OCI-LY1 (cell line): ENCODE data around the gene HMG20B.

Experiments
- EZH2 ChIP-seq: fragments of 200-600 bp; sonication (generic), shearing (Covaris generic); IDR thresholded peaks from 2 replicates; pipeline ENCODE4 v1.8.0; 2017; ENCODE audit warnings: borderline replicate concordance, mixed run types, mild to moderate bottlenecking, antibody characterized with exemption, low read length, moderate library complexity, mixed read lengths
- TF ChIP-seq, protein P1 (sequence below): fragments of 200-600 bp; sonication (generic), shearing (Covaris generic); IDR thresholded peaks from 2 replicates; pipeline ENCODE4 v1.5.1; 2017; ENCODE audit warnings: mild to moderate bottlenecking, antibody characterized with exemption, low read length, moderate library complexity, mixed read lengths

DNA sequence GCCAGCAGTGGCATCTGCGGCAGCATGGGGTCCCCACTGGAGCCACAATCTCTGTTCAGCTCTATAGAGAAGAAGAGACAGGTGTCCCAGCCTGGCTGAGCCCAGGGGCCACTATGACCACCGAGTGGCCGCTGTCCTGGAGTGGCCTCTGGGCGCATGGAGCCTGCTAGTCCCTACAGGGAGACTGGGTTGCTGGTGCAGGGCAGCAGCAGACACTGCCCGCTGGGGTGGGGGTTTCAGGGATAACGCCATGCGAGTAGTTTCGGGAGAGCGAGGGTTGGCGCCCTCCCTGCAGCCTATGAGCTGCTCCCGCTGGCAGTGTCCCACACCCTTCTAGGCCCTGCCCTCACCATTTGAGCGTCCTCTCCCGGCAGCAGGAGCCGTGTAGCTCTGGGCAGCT lies 44.7 kb upstream of the HMG20B start:
- TF ChIP-seq EZH2 = no peak
- TF ChIP-seq, protein P1, sequence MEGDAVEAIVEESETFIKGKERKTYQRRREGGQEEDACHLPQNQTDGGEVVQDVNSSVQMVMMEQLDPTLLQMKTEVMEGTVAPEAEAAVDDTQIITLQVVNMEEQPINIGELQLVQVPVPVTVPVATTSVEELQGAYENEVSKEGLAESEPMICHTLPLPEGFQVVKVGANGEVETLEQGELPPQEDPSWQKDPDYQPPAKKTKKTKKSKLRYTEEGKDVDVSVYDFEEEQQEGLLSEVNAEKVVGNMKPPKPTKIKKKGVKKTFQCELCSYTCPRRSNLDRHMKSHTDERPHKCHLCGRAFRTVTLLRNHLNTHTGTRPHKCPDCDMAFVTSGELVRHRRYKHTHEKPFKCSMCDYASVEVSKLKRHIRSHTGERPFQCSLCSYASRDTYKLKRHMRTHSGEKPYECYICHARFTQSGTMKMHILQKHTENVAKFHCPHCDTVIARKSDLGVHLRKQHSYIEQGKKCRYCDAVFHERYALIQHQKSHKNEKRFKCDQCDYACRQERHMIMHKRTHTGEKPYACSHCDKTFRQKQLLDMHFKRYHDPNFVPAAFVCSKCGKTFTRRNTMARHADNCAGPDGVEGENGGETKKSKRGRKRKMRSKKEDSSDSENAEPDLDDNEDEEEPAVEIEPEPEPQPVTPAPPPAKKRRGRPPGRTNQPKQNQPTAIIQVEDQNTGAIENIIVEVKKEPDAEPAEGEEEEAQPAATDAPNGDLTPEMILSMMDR = no peak
